Measurements from ENCODE around the gene ANKRD29. TPM values are rescaled to one million over a fixed set of nuclear protein-coding genes. Genes with fewer than 3 reads are reported as not detected.

Gene ANKRD29
- total and polyA plus RNA-seq, 2 of the 4 experiments (the other 2 are of a cell fraction): 0.18 to 0.31 TPM

GRCh38 chr18:23560186-23560585 lies 102.5 kb downstream of the ANKRD29 start:
- H4K8ac ChIP-seq (ENCODE audit: low read depth in 2 of 2, low read length in 2 of 2): no peak overlapping the region
- H3K4me2 ChIP-seq (ENCODE audit: low read depth, low read length): no peak overlapping the region
- no peak overlapping the region for H2AFZ ChIP-seq (replicated peaks; ENCODE audit: low read length, poor library complexity)
- H3K4ac ChIP-seq (ENCODE audit: low read depth, low read length): no peak overlapping the region
- POLR2A ChIA-PET (ENCODE audit: unreplicated experiment): no interaction called here
- no peak overlapping the region for H3K14ac ChIP-seq (replicated peaks; ENCODE audit: low read depth, low read length)
- intact Hi-C loops (cut with micrococcal nuclease): no loop called here
- DNase-seq: no peak
- H3K27me3 ChIP-seq (ENCODE audit: control insufficient read depth, insufficient read depth, low read length): no peaks in the 10 kb centered on the region
- H2BK15ac ChIP-seq (ENCODE audit: low read depth, low read length): no peak overlapping the region
- no peak overlapping the region for H2AK5ac ChIP-seq (ENCODE audit: low read depth, low read length)
- H3K9me1 ChIP-seq (ENCODE audit: insufficient read depth, low read length): no peaks in the 10 kb centered on the region; the same call in 1 of the 2 replicates
- H4K91ac ChIP-seq (ENCODE audit: insufficient read depth, low read depth, low read length): no peak overlapping the region
- H4K20me1 ChIP-seq (ENCODE audit: insufficient read depth, low read length): peaks cover 17% of the 10 kb centered on the region; the same call in 1 of the 2 replicates
- CTCF ChIA-PET: no interaction called here
- no peak overlapping the region for H3K27ac ChIP-seq (ENCODE audit: insufficient read depth, low read length)
- dilution Hi-C loops (cut with HindIII; ENCODE audit: low sequenced_read_pairs, unreplicated experiment): no loop called here
- no peak overlapping the region for H2AK9ac ChIP-seq (replicated peaks; ENCODE audit: low read depth, low read length, poor library complexity)
- H3K4me1 ChIP-seq (ENCODE audit: control insufficient read depth, insufficient read depth, low read length): no peaks in the 10 kb centered on the region
- H3K79me1 ChIP-seq (ENCODE audit: low read depth in 1 of 2, low read length in 2 of 2): 0 out of 4 replicates have a peak, but pooled peaks cover 0 to 14% of the 10 kb centered on the region in 2 experiments
- no peak for TF ChIP-seq POLR2A (IDR thresholded peaks at IDR 0.05; ENCODE audit: low read depth, low read length)
- no peak for TF ChIP-seq FOS (IDR thresholded peaks at IDR 0.05; ENCODE audit: low read depth, low read length)
- no peak for TF ChIP-seq CEBPB (IDR thresholded peaks at IDR 0.05; ENCODE audit: low read depth, low read length)
- TF ChIP-seq BHLHE40 (IDR thresholded peaks at IDR 0.05; ENCODE audit: low read depth, low read length): no peak
- no peak for TF ChIP-seq ELK1 (IDR thresholded peaks at IDR 0.05; ENCODE audit: borderline replicate concordance, low read depth, low read length)
- TF ChIP-seq, protein P1, sequence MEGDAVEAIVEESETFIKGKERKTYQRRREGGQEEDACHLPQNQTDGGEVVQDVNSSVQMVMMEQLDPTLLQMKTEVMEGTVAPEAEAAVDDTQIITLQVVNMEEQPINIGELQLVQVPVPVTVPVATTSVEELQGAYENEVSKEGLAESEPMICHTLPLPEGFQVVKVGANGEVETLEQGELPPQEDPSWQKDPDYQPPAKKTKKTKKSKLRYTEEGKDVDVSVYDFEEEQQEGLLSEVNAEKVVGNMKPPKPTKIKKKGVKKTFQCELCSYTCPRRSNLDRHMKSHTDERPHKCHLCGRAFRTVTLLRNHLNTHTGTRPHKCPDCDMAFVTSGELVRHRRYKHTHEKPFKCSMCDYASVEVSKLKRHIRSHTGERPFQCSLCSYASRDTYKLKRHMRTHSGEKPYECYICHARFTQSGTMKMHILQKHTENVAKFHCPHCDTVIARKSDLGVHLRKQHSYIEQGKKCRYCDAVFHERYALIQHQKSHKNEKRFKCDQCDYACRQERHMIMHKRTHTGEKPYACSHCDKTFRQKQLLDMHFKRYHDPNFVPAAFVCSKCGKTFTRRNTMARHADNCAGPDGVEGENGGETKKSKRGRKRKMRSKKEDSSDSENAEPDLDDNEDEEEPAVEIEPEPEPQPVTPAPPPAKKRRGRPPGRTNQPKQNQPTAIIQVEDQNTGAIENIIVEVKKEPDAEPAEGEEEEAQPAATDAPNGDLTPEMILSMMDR (conservative IDR thresholded peaks at IDR 0.05; ENCODE audit: low read depth, low read length): no peak
- no peak for TF ChIP-seq RCOR1 (IDR thresholded peaks at IDR 0.05; ENCODE audit: insufficient replicate concordance, low read length)
- no peak for TF ChIP-seq RAD21 (IDR thresholded peaks at IDR 0.05; ENCODE audit: low read length)
- no peak for TF ChIP-seq NFE2L2 (IDR thresholded peaks at IDR 0.05; ENCODE audit: low read depth, low read length)
- no peak for TF ChIP-seq SMC3 (IDR thresholded peaks at IDR 0.05; ENCODE audit: low read depth, low read length)
- TF ChIP-seq MXI1 (IDR thresholded peaks at IDR 0.05; ENCODE audit: borderline replicate concordance, low read depth, low read length): no peak
- TF ChIP-seq CHD1 (IDR thresholded peaks at IDR 0.05; ENCODE audit: low read depth, low read length): no peak
- no peak for TF ChIP-seq MAFK (IDR thresholded peaks at IDR 0.05; ENCODE audit: low read depth, low read length)
- no peak overlapping the region for H3K23ac ChIP-seq (ENCODE audit: low read depth, low read length)
- no peak for ATAC-seq (ENCODE audit: low read depth)
- H2BK120ac ChIP-seq (ENCODE audit: low read depth, low read length): no peak overlapping the region
- H2BK5ac ChIP-seq (ENCODE audit: low read depth, low read length, poor library complexity, severe bottlenecking): no peak overlapping the region
- H3K56ac ChIP-seq (ENCODE audit: extremely low read depth, insufficient read depth, low read length): no peak overlapping the region
- WGBS, 2 experiments (ENCODE audit: extremely low coverage in 2 of 2, insufficient read length in 1 of 2): no CpG with 5 or more reads among the region's 4 CpGs
- H4K5ac ChIP-seq (ENCODE audit: low read depth, low read length): no peak overlapping the region
- no peak overlapping the region for H2BK20ac ChIP-seq (ENCODE audit: low read depth, low read length)
- no peaks in the 10 kb centered on the region for H3K9me3 ChIP-seq (ENCODE audit: control insufficient read depth, insufficient read depth, low read length)
- no peak overlapping the region for H3K9ac ChIP-seq (ENCODE audit: low read depth, low read length)
- no peak overlapping the region for H3K18ac ChIP-seq (ENCODE audit: low read depth, low read length)
- H3K4me3 ChIP-seq (ENCODE audit: insufficient read depth, low read depth, low read length): no peak overlapping the region
- H3K36me3 ChIP-seq (ENCODE audit: control insufficient read depth, insufficient read depth, low read length): peaks cover 35% of the 10 kb centered on the region
- in situ Hi-C loops (cut with MboI; ENCODE audit: low sequenced_read_pairs): no loop called here
- no TSS peak for BruUV-seq (replicated peaks)

All from IMR-90 (cell line).